COLO668 (cell line): ENCODE data around the gene UXT.
A peak's percentile ranks its signal among the peaks of the same experiment; 100 is the strongest.

Experiments used
- DNase-seq: peaks from one replicate; lab custom pipeline; 2025; ENCODE audit not compliant: unreplicated experiment; lab: John Stamatoyannopoulos, UW

The UXT gene

DNA sequence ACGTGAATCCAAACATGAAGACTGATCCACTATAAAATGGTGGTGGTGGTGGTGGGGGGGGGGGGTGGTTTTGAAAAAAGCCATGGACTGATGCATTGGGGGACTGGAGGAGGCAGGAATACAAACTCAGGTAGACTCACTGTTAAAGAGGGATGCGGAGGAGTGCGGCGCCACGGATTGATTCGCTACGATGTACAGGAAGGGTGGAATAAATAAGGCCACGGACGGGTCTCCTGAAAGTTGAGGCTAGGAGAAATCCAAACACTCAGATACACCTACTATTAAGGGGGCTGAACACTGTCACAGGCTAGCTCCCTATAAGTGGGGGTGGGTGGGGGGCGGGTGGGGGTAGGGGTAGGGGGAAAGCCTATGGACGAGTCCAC lies 9.2 kb downstream of the UXT start:
- peak; percentile 12 for DNase-seq

DNA sequence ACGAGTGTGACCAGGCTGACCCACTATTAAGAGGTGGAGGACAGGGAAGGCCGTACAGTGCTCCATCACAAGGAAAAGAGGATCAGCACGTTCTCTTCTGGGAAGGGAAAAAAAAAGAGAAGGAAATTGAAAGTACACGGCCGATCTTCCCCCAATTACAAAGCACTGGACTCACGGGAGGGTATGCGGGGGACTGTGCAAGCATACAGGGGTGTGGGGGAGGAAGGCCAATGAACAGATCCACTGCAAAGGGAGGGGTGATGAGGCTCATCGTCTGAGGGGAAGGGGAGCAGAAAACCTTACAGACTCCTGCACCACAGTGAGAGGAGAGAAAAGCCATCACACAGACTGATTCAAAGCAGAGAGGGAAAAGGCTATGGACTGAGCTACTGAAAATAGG lies 9.7 kb downstream of the UXT start:
- no peak for DNase-seq

DNA sequence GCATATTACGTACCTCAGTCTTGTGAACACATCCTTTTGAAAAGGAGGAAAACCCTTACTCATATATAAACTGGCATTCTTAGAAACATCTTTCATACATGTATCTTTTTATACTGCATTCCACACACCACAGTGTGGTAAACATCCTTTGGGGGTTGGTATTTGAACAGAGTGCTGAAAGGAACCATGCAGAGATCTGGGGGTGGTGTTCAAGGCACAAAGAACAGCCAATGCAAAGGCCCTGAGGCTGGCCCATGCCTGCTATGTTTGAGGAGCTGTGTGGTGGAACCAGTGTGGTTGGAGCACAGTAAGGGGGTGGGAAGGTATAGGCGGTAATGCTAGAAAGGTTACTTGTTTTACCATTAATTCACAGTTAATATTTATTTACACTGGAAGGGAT lies 10.6 kb downstream of the UXT start:
- no peak for DNase-seq

DNA sequence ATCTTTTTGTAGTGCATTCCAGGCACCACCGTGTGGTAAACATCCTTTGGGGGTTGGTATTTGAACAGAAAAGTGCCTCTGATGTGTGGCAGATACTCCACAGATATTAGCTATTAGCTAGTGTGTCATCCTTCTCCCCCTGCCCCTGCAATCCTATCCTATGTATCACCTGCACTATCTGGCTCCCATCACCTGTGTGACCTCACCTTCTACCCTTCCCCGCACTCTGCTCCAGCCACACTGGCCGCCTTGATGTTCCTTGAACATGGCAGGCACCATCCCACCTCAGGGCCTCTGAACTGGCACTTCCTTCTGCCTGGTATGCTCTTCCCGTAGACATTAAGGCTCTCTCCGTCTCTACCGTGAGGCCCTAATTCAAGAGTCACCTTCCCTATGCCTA lies 12.3 kb downstream of the UXT start:
- DNase-seq: no peak

DNA sequence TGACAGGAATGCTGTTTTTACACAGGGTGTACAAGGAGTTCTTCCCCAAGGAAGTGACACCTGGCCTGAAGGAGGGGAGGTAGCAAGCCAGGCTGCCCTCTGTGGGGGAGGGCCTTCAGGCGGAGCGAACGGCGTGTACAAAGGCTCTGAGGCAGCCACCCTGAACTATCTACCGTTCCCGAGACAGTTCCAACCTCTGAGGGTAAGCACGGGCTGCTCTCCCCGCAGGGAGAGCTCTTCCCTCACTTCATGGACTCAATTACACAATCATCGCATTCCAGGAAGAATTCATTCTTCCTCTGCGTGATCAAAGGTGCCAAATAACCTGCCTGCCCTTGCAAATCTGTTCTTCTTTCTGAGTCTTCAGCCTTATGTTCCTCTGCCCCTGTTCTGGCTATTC lies 13.4 kb downstream of the UXT start:
- no peak for DNase-seq

DNA sequence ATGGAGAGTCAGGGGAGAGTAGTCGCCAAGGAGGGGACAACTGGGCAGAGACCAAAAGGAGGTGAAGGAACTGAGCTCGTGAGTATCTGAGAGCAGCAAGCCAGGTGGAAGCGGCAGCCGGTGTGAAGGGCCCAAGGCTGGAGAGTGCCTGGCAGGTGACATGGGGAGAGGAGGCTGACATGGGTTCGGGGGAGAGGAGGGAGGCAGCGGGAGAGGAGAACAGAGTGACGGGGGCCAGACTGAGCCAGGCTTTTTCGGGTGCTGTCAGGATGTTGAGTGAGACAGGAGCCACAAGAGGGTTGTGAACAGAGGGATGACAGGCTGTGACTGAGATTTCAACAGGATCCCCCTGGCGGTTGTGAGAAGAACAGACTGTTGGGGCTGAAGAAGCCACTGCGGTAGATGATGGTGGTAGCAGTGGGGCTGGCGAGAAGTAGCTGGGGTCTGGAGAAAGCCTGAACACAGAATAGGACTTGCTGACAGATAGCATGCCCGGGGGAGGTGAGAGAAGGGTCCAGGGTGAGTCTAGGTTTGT lies 14.4 kb downstream of the UXT start:
- no peak for DNase-seq

DNA sequence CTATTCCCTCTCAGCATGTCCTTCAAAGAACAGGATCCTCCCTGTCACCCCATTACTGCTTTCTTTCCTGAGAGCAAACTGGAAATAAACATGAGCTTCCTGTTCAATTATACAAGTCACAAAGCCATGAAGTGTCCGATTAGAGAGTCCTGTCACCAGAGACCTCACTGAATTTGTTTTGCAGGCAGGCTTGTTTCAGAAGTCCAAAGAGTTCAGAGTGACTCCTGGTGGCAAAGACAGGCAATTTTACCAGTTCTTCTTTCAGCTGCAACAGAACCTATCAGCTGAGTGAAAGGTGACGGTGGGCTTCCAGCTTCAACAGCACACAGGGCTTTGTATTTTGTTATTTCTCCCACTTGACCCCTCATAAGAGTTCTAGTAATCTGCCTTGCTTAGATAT lies 15.1 kb downstream of the UXT start:
- DNase-seq: no peak

DNA sequence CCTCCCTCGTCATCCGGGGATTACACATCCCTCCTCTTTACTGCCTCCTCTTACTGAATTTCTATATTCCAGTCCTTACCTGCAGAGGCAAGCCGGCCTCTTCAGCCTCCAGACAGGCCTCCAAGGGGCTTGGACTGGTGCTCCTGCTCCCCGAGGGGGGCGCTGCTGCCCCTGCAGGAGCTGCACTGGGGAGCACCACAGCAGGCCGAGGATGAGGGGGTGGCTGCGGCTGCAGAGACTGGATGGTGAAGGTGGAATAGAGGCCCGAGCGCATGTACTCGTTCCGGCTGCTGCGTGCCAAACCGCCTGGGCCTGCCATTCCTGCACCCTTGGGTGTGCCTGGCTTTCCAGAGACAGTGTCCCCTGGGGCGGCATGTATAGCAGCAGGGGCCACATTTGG lies 20.2 kb downstream of the UXT start:
- no peak for DNase-seq

DNA sequence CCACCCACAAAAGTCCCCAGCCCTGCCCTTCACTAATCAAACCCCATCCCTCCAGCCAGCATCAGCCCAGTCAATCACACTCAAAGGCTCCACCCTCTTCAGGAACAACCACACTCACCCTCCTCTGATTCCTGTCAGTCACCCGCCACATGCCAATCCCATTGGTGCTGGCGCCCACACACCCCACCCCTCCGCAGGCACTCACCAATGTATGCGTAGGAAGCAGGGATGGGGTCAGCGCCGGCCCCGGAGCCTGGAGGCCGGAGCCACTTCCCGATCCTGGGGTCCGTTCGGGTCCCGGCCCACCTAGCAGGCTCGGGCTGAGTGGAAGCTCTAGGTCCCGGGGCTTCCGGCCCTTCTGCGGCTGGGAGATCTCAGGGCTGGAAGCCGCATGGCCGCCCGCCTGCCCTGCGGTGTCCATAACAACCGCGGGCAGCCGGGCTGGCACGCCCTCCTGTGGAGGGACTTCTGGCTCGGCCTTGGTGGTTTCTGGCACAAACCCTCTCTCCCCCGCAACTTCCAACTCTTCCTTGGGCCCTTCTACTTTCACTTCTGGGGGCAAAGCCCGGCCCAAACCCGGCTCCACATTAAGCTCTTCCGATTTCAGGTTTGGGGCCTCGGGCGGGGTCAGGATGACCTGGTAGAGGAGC lies 21.3 kb downstream of the UXT start:
- DNase-seq: no peak

DNA sequence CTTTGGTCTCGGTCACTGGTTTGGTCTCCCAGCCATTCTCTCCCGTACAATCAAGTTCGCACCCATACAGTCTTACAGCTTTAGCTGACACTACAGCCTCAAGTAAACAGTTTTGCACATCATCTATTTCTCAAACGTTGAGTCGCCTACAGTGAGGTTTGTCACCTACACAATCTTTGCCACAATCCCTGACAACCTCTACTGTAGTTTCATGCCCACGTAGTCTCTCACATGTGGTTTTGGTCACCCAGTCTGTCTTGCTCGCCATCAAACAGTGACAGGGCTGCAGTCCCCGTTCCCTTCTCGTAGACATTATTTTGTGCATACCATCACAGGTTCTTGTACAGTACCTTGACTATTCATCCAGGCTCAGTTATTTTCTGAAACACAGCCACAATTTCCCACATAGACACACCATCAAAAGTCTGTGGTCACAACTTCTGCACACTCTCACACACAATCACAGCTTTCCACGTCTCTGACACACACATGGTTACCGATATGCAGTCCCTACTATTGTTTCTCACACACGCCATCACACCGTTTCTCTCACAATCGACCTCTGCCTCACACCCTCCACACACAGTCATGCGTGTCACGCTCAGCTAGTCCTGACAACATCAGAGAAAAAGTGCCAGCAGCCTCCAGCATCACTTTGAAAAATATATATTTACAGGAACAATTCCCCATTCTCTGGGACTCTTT lies 24.0 kb downstream of the UXT start:
- no peak for DNase-seq

DNA sequence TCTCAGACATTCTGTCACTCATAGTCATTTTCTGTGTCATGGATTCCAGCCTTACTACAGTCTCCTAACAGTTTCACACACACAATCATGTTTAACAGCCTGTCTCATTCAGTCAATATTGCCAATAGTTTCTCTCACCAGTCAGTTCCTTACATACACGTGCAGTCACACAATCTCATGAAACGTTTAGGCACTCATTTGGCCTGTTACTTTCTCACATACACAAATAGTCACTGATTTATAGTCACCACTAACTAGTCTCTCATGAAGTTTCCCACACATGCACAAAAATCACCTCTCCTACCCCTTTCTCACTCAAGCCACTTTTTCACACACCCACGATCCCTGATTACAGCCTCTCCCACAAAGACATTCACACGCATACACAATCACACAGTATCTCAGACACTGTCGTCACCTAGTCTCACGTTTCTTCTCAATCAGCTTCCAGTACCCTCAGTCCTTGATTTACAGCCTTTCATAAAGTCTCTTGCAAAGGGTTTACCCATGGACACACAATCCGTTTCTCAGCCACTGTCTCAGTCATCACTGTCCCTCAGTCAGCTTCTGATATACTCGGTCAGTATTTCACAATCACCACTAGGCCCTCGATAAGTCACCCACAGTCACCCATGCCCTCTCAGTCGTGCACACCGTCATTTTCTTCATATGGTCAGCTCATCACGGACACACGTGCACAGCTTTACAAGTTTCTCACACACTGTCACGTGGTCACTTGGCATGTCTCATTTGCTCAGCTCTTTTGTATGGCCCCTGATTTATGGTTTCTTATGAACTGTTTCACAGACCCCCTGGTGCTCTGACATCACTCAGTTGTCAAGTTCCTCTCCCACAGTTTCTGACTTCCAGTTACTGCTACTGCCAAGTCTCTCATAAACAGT lies 25.0 kb downstream of the UXT start:
- no peak for DNase-seq

DNA sequence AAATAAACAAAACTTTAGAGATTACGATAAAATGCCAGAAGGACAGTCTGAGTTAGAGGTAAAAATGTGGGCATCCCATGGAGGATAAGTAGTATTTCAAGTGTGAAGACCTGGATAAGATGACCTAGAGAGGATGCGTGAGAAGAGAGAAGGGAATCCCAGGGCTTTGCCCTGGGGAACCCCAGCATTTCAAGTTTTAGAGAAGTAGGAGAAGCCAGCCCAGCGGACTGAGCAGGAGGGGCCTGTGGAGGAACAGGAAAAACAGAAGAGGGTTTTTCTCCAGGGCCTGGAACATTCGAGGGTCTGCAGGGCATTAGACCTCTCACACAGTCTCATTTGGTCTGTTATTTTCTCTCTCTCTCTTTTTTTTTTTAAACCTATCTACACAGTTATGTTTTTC lies 26.3 kb downstream of the UXT start:
- DNase-seq: no peak

DNA sequence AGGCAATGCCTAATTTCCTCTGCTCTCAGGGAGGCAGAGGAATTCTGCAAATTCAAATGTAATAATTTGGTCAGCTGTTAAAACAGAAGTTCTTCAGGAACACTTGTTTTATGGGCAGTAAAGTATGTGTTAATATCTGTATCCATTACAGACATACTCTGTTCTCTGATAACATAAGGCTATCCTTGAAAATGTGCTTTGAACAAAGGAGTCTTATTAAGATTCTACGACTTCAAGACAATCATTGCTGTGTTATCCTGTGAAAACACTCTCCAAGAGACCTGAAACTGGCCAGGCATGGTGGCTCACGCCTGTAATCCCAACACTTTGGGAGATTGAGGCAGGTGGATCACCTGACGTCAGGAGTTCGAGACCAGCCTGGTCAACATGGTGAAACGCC lies 27.3 kb downstream of the UXT start:
- DNase-seq: no peak

DNA sequence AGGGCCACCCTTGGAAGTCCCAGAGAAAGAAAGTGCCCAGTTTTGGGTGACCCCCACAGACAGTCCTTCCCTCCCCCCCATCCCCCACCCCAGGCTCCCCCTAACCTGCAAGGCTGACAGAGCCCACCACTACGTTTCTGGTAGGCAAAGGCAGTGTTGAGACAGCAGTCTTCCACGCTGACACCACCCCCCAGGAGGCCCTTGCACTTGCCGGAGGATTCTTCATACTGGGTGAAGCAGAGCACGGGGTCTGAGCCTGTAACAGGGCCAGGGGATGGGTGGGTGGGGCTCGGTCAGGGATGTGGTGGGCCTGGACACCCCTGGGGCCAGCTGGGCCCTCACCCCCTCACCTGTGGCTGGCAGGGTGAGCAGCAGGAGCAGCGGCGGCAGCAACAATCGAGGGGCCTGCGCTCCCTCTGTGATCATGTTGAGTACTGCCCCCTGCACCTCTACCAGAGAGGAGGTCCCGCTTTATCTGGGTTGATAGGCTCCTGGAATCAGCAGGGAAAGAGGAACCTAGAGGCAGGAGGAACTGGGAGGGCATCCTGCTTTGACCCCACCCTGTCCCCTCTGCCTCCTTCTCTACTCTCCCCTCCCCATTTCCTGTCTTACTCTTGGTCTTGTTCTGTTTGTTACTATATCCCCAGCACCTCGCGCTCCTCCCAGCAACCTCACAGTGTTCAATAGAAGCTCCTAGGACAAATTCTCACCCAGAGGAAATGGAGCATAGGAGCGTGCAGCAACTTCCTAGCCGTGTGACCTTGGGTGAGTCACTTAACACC lies 29.4 kb downstream of the UXT start, which contains the start of gene CFP:
Gene CFP (minus strand): TSS at position 512 of the 782 bp plus-strand sequence. CDS start 86 bp downstream, at position 426.
- no peak for DNase-seq

DNA sequence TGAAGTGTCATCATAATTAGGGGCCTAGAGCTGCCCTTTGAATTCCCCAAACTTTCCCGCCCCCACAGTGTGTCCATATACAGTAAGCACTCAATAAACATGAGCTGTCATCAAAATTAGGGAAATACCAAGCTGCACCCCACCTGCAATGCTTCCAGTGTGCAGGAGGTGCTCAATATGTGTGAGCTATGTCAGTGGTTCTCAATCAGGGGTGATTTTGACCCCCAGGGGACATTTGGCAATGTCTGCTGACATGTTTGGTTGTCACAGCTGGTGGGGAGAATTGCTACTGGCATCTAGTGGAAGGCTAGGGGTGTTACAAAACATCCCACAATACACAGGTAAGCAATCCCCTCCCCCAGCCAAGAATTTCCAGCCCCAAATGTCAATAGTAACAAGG lies 30.0 kb downstream of the UXT start:
- no peak for DNase-seq

DNA sequence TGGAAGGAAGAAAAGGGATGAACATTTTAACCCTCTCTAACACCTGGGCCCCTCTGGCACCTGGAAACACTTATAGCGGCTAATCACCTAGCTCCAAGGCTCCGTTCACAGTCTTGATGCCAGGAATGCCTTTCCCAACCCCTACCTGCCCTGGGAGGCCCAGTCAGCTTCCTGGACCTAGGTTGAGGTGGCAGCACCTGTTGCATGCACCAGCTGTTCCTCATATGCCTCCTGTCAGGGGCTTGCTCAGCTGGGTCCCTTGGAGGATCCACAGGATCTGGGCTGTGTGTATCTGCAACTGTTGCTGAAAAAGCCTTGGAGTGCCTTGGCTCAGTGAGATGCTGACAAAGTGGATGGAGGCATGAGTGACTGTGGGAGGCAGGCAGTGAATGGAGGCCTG lies 33.6 kb downstream of the UXT start:
- no peak for DNase-seq

DNA sequence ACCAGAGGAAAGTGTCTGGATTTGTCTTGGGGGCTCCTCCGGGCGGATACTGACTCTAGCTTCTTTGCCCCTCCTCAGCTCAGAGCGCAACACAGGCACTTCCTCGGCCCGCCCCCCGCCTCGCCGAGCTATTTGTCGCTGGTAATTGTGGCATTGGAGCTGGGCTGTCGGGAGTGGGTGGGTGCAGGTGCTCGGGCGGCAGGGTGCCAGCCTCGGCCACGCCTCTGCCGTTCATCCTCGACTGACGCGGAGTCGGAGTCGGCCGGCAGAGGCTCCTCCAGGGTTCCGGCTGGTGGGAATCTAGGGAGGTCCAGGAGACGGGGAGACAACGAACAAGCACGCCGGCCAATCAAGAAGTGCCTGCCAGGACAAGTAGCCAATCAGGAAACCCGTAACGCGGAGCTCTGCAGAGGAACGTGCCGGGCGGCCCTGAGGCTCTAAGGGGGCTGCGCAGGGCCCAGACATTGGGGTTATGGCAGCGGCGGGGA lies 35.4 kb downstream of the UXT start:
- DNase-seq: peak; percentile 75

DNA sequence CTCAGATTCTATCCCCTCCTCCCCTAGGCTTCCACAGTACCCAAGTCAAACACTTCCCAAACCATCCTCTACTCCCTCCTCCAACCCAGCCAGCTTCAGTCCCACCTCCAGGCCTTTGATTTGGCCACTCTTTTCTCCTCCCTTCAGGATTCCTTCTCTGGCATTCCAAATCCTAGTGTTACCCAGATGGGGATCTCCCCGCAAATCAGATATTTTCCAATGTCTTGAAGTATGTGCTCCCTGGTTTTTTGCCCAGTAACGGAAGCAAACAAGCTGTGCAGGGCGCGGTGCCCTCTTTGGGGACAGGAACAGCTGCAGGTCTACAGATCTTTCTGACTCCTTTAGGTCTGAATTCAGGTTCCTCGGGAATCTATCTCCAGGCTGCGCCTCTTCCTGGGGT lies 37.1 kb downstream of the UXT start:
- no peak for DNase-seq

DNA sequence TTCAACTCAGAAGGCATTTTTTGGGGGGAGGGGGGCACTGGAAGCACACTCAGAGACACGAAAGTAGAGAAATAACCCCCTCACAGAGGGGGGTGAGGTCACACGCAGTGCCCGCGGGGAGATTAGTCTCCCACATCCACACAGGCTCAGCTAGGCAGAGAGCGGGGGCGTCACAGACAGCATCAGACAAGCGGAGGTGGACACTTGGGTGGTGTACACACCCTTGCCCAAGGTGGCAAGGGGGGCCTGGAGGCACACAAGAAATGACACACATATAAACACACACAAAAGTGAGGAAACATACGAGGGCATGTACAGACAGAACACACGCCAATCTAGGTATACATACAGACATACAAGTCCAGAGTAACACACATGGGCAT lies 38.7 kb downstream of the UXT start:
- no peak for DNase-seq

DNA sequence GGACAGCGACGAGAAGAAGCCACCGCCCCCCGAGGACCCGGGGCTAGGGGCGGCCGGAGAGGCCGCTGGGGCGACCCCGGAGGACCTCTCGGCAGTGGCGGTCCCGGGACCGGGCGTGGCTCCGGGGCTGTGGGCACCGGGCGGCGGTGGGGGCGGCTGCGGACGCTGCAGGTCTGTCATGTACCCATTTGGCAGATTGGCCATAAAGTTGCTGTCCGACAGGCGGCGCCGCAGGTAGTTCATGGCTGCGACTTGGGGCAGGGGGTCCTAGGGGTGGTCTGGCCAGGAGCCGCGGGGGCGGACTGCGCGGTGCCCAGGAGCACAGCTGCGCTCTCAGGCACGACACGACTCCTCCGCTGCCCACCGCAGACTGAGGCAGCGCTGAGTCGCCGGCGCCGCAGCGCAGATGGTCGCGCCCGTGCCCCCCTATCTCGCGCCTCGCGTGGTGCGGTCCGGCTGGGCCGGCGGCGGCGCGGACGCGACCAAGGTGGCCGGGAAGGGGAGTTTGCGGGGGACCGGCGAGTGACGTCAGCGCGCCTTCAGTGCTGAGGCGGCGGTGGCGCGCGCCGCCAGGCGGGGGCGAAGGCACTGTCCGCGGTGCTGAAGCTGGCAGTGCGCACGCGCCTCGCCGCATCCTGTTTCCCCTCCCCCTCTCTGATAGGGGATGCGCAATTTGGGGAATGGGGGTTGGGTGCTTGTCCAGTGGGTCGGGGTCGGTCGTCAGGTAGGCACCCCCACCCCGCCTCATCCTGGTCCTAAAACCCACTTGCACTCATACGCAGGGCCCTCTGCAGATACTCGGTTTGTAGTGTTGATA lies 39.3 kb downstream of the UXT start, which contains the start of gene SYN1:
Gene SYN1 (minus strand): TSS at position 372 of the 817 bp plus-strand sequence. CDS start 129 bp downstream, at position 243.
- DNase-seq: peak; percentile 92
